Type B pancreatic cell (in vitro differentiated cells): ENCODE data around the gene EPB41L2. TPM values are rescaled to one million over a fixed set of nuclear protein-coding genes. Genes with fewer than 3 reads are reported as not detected.

Source experiments
- DNase-seq: peaks from one replicate; pipeline ENCODE4 v3.0.0; 2021; ENCODE audit warnings: mixed read lengths; ENCODE audit not compliant: unreplicated experiment; ENCODE audit errors: extremely low spot score
- H3K27ac Mint-ChIP-seq: 2 replicates; pipeline ENCODE4 v1.8.0; 2021; ENCODE audit warnings: mild to moderate bottlenecking, mixed read lengths
- H3K27me3 Mint-ChIP-seq: 2 replicates; pipeline ENCODE4 v1.8.0; 2021; ENCODE audit warnings: mixed read lengths
- H3K36me3 Mint-ChIP-seq: 2 replicates; pipeline ENCODE4 v1.8.0; 2021; ENCODE audit warnings: mixed read lengths
- H3K4me1 Mint-ChIP-seq: one replicate; pipeline ENCODE4 v1.8.0; 2021; ENCODE audit warnings: mixed read lengths; ENCODE audit not compliant: unreplicated experiment
- H3K4me3 Mint-ChIP-seq: 2 replicates; pipeline ENCODE4 v1.8.0; 2021; ENCODE audit warnings: mild to moderate bottlenecking, mixed read lengths
- H3K9me3 Mint-ChIP-seq: 2 replicates; pipeline ENCODE4 v1.8.0; 2021; ENCODE audit warnings: mixed read lengths
- total RNA-seq: library from RNA; stranded (reverse); gene quantifications from 2 replicates; pipeline ENCODE4 v1.2.1, GENCODE V29; 2021; ENCODE audit warnings: low replicate concordance
- TF ChIP-seq, protein P1 (sequence below): fragments of 200-600 bp; sonication (generic); conservative IDR thresholded peaks from 2 replicates; pipeline ENCODE4 v1.5.0; 2021; ENCODE audit warnings: antibody characterized with exemption, mild to moderate bottlenecking

EPB41L2 gene
- total RNA-seq, 1 donor from 2014 or later, result 74.8 TPM

DNA sequence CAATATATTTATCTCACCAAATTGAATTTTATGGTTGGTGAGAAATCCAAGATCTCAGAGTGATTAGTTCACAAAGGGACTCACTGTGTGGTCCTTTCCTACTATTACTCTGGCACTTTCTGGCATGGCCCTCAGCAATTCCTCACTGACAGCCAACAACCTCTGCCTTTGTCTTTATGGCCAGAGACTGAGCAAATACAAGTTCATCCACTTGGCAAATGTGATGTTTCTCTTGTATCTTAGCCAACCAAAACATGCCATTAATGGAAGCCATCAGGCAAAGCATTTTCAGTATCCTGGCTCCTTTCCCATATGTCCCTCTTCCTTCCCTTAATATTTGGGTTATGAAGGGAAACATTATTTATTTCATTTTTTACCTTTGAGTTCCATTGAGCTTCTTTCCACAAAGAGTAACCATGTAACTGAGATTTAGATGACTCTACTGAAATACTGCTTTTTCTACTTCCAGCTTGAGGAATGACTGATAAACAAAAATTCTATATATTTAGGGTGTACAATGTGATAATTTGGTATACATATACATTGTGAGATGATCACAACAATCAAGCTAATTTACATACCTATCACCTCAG lies 266.6 kb downstream of the EPB41L2 start:
- Mint-ChIP-seq H3K4me1 (peaks cover 5% of the 10 kb centered on the region), H3K4me3 (no peak overlapping the region), H3K36me3 (no peaks in the 10 kb centered on the region), H3K27me3 (no peaks in the 10 kb centered on the region), H3K9me3 (peaks cover 9% of the 10 kb centered on the region), H3K27ac (no peak overlapping the region)
- TF ChIP-seq, protein P1, sequence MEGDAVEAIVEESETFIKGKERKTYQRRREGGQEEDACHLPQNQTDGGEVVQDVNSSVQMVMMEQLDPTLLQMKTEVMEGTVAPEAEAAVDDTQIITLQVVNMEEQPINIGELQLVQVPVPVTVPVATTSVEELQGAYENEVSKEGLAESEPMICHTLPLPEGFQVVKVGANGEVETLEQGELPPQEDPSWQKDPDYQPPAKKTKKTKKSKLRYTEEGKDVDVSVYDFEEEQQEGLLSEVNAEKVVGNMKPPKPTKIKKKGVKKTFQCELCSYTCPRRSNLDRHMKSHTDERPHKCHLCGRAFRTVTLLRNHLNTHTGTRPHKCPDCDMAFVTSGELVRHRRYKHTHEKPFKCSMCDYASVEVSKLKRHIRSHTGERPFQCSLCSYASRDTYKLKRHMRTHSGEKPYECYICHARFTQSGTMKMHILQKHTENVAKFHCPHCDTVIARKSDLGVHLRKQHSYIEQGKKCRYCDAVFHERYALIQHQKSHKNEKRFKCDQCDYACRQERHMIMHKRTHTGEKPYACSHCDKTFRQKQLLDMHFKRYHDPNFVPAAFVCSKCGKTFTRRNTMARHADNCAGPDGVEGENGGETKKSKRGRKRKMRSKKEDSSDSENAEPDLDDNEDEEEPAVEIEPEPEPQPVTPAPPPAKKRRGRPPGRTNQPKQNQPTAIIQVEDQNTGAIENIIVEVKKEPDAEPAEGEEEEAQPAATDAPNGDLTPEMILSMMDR, result no peak
- no peak for DNase-seq

GRCh38 chr6:130794738-130795137 lies 268.3 kb downstream of the EPB41L2 start:
- TF ChIP-seq, protein P1, result no peak
- Mint-ChIP-seq H3K4me1 (peaks cover 5% of the 10 kb centered on the region), H3K27me3 (no peaks in the 10 kb centered on the region), H3K4me3 (no peak overlapping the region), H3K9me3 (peaks cover 9% of the 10 kb centered on the region), H3K27ac (no peak overlapping the region), H3K36me3 (no peaks in the 10 kb centered on the region)
- no peak for DNase-seq

DNA sequence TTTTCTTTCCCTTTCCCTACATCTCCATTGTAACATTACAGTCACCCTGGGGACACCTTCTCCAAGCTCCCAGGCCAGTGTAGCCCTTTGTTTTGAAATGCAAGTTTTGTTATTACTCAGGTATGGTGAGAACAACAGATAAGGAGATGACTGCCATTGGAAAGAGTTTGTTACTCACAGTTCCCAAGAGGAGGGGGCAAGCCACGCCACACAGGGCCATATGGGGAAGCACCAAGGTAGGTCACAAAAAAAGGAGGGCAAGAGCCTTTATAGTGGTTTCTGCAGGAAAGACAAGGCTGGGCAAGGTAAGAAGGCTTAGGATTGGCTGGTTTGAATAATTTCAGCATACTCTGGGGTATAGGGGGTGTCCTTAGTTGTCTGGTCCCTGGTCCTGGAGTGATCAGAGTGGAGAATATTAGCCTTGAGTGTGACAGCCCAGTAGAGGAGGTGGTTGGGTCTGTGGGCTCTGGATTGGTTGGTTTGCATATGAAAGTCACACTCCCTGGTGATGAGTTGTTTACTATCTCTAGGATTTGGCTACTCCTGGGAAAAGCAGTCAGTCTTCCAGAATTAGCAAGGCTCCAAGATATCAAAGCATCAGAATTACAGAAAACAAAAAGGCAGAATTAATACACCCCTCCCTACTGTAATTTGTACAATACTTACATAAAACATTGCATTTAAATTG lies 268.9 kb downstream of the EPB41L2 start:
- Mint-ChIP-seq H3K4me3 (no peak overlapping the region), H3K9me3 (peaks cover 9% of the 10 kb centered on the region), H3K36me3 (no peaks in the 10 kb centered on the region), H3K27ac (no peak overlapping the region), H3K4me1 (peaks cover 5% of the 10 kb centered on the region), H3K27me3 (no peaks in the 10 kb centered on the region)
- no peak for DNase-seq
- TF ChIP-seq, protein P1, result no peak

Other genes starting within 250 kb of the EPB41L2 start
- 0.53 and 1.3 TPM in 2 replicates for gene SMLR1, start 235.8 kb downstream of the EPB41L2 start, total RNA-seq
- gene AKAP7, start 72.2 kb upstream of the EPB41L2 start, total RNA-seq, result 5.3 and 7.2 TPM in 2 replicates